ENCODE measurements around the gene RHOT2. TPM values are rescaled to one million over a fixed set of nuclear protein-coding genes. Genes with fewer than 3 reads are reported as not detected.
A peak's percentile ranks its signal among the peaks of the same experiment; 100 is the strongest.

RHOT2 gene
- total RNA-seq, 1 experiment from 2014 or later: 72.8 TPM

GRCh38 chr16:695355-696089 lies 27.6 kb downstream of the RHOT2 start:
- no peak overlapping the region for H3K4me3 ChIP-seq
- no peak for DNase-seq
- no peaks in the 10 kb centered on the region for H3K9me3 ChIP-seq
- peaks cover 54% of the 10 kb centered on the region for H3K27me3 ChIP-seq
- no peaks in the 10 kb centered on the region for H3K36me3 ChIP-seq

GRCh38 chr16:698911-699671 lies 31.2 kb downstream of the RHOT2 start:
- Histone ChIP-seq H3K36me3 (no peaks in the 10 kb centered on the region), H3K4me3 (no peak overlapping the region), H3K9me3 (no peaks in the 10 kb centered on the region), H3K27me3 (peaks cover 78% of the 10 kb centered on the region)
- no peak for DNase-seq

- Histone ChIP-seq H3K27me3 (peaks cover 70% of the 10 kb centered on the region), H3K4me3 (no peak overlapping the region), H3K36me3 (no peaks in the 10 kb centered on the region), H3K9me3 (no peaks in the 10 kb centered on the region)
- no peak for DNase-seq
These were observed 33.0 kb downstream of the RHOT2 start for GRCh38 chr16:700684-701584.

- H3K27me3 ChIP-seq: peaks cover 79% of the 10 kb centered on the region
- no peak for DNase-seq
These were observed 34.4 kb downstream of the RHOT2 start for GRCh38 chr16:702341-702740.

GRCh38 chr16:703406-703805 lies 35.5 kb downstream of the RHOT2 start:
- H3K9me3 ChIP-seq: no peaks in the 10 kb centered on the region
- peaks cover 81% of the 10 kb centered on the region for H3K27me3 ChIP-seq
- DNase-seq: no peak
- H3K36me3 ChIP-seq: no peaks in the 10 kb centered on the region
- H3K4me3 ChIP-seq: no peak overlapping the region

More at GRCh38 chr16:702341-702740, 34.4 kb downstream of the RHOT2 start:
- Histone ChIP-seq H3K9me3 (no peaks in the 10 kb centered on the region), H3K36me3 (no peaks in the 10 kb centered on the region), H3K4me3 (no peak overlapping the region)

- no peak for DNase-seq
- Histone ChIP-seq H3K4me3 (no peak overlapping the region), H3K9me3 (no peaks in the 10 kb centered on the region), H3K36me3 (no peaks in the 10 kb centered on the region), H3K27me3 (peaks cover 83% of the 10 kb centered on the region)
These were observed 36.1 kb downstream of the RHOT2 start for GRCh38 chr16:704047-704446.

GRCh38 chr16:704552-705380 lies 36.8 kb downstream of the RHOT2 start:
- H3K4me3 ChIP-seq: no peak overlapping the region
- peaks cover 85% of the 10 kb centered on the region for H3K27me3 ChIP-seq
- H3K36me3 ChIP-seq: no peaks in the 10 kb centered on the region
- DNase-seq: no peak
- no peaks in the 10 kb centered on the region for H3K9me3 ChIP-seq

GRCh38 chr16:705431-706188 lies 37.7 kb downstream of the RHOT2 start, which contains the start of gene FBXL16:
Gene FBXL16 (minus strand): TSS chr16:705801. CDS start chr16:697405, 8,396 bp downstream.
- Histone ChIP-seq H3K27me3 (peaks cover 85% of the 10 kb centered on the region), H3K4me3 (no peak within 1 kb of the TSS), H3K36me3 (no peaks in the 10 kb centered on the region), H3K9me3 (no peaks in the 10 kb centered on the region)
- peak; percentile 64 for DNase-seq

- H3K9me3 ChIP-seq: no peaks in the 10 kb centered on the region
- no peak overlapping the region for H3K4me3 ChIP-seq
- peaks cover 84% of the 10 kb centered on the region for H3K27me3 ChIP-seq
These were observed 38.5 kb downstream of the RHOT2 start for GRCh38 chr16:706189-707061.

GRCh38 chr16:707062-707538 lies 39.2 kb downstream of the RHOT2 start:
- H3K27me3 ChIP-seq: peaks cover 78% of the 10 kb centered on the region
- no peak for DNase-seq
- no peaks in the 10 kb centered on the region for H3K9me3 ChIP-seq
- H3K4me3 ChIP-seq: no peak overlapping the region
- H3K36me3 ChIP-seq: no peaks in the 10 kb centered on the region

More at GRCh38 chr16:706189-707061, 38.5 kb downstream of the RHOT2 start:
- DNase-seq: no peak
- no peaks in the 10 kb centered on the region for H3K36me3 ChIP-seq

- Histone ChIP-seq H3K36me3 (no peaks in the 10 kb centered on the region), H3K9me3 (no peaks in the 10 kb centered on the region), H3K4me3 (no peak overlapping the region), H3K27me3 (peaks cover 69% of the 10 kb centered on the region)
- no peak for DNase-seq
These were observed 40.1 kb downstream of the RHOT2 start for GRCh38 chr16:708019-708418.

GRCh38 chr16:708959-709358 lies 41.0 kb downstream of the RHOT2 start:
- H3K27me3 ChIP-seq: peaks cover 60% of the 10 kb centered on the region
- H3K4me3 ChIP-seq: no peak overlapping the region
- H3K36me3 ChIP-seq: no peaks in the 10 kb centered on the region
- H3K9me3 ChIP-seq: no peaks in the 10 kb centered on the region
- no peak for DNase-seq

GRCh38 chr16:709566-710499 lies 41.9 kb downstream of the RHOT2 start:
- H3K27me3 ChIP-seq: peaks cover 54% of the 10 kb centered on the region
- DNase-seq: peak; percentile 63
- no peak overlapping the region for H3K4me3 ChIP-seq
- H3K36me3 ChIP-seq: no peaks in the 10 kb centered on the region
- H3K9me3 ChIP-seq: no peaks in the 10 kb centered on the region

All from MG63 (cell line).